ENCODE measurements around the gene WAPL.

GRCh38 chr10:86533328-86533727, 11.7 kb upstream of the WAPL start:
- TF ChIP-seq FOXP4 (CRISPR knock-in tag; IDR thresholded peaks at IDR 0.05; ENCODE audit: borderline replicate concordance), result no peak
- no peak for TF ChIP-seq TGIF2 (CRISPR knock-in tag; IDR thresholded peaks at IDR 0.05)

Data from K562 (cell line).